DMS153 (cell line): ENCODE results near the gene OR4D1.

Experiments
- DNase-seq: peaks from one replicate; lab custom pipeline; 2025; lab: John Stamatoyannopoulos, UW

Gene OR4D1

GRCh38 chr17:58193641-58194255, 45.6 kb downstream of the OR4D1 start:
- DNase-seq, result no peak

- no peak for DNase-seq
These were observed 47.4 kb downstream of the OR4D1 start for GRCh38 chr17:58195518-58196123.

- no peak for DNase-seq
These were observed 48.4 kb downstream of the OR4D1 start for GRCh38 chr17:58196610-58197009.

GRCh38 chr17:58200024-58200633, 51.9 kb downstream of the OR4D1 start:
- DNase-seq, result peak; percentile 23

- DNase-seq, result no peak
These were observed 54.7 kb downstream of the OR4D1 start for GRCh38 chr17:58202859-58203258.

- no peak for DNase-seq
These were observed 56.6 kb downstream of the OR4D1 start for GRCh38 chr17:58204796-58205195.

- no peak for DNase-seq
These were observed 57.8 kb downstream of the OR4D1 start for GRCh38 chr17:58205936-58206335.

GRCh38 chr17:58207451-58207850, 59.3 kb downstream of the OR4D1 start:
- DNase-seq, result no peak

GRCh38 chr17:58208344-58208743, 60.2 kb downstream of the OR4D1 start:
- no peak for DNase-seq
